Measurements from ENCODE around the gene PACRG. TPM values are rescaled to one million over a fixed set of nuclear protein-coding genes. Genes with fewer than 3 reads are reported as not detected.

PACRG gene
- total RNA-seq, 5 donors from 2014 or later (not counting 1 experiment from before 2014, with no cell fraction given), result 0.20 to 3.0 (median 1.2) TPM; not detected in 1

DNA sequence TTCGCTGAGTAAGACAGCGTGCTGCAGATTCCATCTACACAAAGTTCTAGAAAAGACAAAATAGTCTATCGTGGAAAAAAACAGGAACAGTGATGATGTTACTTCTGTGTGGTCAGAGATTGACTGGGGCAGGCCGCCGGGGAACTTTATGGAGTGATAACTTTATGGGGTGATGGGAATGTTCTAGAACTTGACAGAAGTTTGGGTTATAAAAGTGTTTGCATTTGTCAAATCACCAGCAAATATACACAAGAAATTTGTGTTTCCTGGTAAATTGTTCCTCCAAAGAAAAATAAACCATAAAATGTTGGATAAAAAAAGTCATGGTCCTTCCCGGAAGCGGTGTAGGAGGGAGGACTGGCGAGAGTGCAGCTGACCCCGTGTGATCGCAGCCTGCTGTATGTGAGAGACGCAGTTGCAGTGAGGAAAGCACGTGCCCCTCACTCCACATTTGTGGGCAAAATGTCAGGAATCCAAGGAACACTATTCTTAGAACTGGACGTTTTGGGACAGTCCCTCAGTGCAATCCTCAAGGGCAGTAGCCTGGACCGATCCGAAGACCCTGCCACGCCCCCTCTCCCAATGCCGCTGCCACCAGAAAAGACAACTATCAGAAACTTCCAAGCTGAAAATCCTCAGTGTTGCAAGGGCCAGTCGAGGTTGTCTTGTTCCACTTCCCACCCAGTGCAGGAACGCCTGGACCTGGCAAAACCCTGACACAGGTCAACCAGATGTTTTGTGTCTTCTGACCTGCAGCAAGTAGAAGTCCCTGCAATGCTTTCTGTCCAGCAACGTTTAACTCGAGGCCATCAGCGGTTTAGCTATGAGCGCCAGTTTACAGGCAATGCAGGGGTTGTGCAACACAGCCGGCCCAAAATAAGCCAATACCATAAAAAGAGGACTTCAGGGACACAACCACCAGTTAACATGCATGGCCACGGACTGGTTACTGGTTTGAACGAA is 606.2 kb downstream of the PACRG start:
- DNase-seq, result no peak
- Histone ChIP-seq H3K4me1 (ENCODE audit: control insufficient read depth in 1 of 2, extremely low read depth in 1 of 2, insufficient read depth in 2 of 2, low read length in 2 of 2) (no peaks in the 10 kb centered on the region), H3K4me3 (ENCODE audit: control insufficient read depth in 1 of 2, extremely low read depth in 1 of 2, low read length in 1 of 2) (no peak overlapping the region), H3K36me3 (ENCODE audit: control insufficient read depth in 2 of 2, extremely low read depth in 1 of 2, insufficient read depth in 1 of 2, low read length in 1 of 2) (no peaks in the 10 kb centered on the region), H3K9me3 (no peaks in the 10 kb centered on the region), H3K27me3 (replicated peaks in 1 of 2; ENCODE audit: control insufficient read depth in 2 of 2, extremely low read depth in 1 of 2, insufficient read depth in 2 of 2, low read length in 1 of 2) (peaks cover 0 to 47% of the 10 kb centered on the region in 2 experiments), H3K27ac (ENCODE audit: low read length) (no peak overlapping the region)
- ChIA-PET POLR2A (no interaction called here), CTCF (no interaction called here)
- H3K36me3 Mint-ChIP-seq, result no peaks in the 10 kb centered on the region
- WGBS (ENCODE audit: insufficient coverage), result 88% methylated on average over 19 of the region's 26 CpGs
- ATAC-seq (replicated peaks in 1 of 4), result no peak
- H3K9me3 Mint-ChIP-seq, result no peaks in the 10 kb centered on the region
- H3K27ac Mint-ChIP-seq, result no peak overlapping the region
- H3K4me3 Mint-ChIP-seq, result no peak overlapping the region
- H3K27me3 Mint-ChIP-seq, result peaks cover 24 to 32% of the 10 kb centered on the region in 2 donors
- peaks cover 0 to 5% (median 2%) of the 10 kb centered on the region in 3 donors for H3K4me1 Mint-ChIP-seq

DNA sequence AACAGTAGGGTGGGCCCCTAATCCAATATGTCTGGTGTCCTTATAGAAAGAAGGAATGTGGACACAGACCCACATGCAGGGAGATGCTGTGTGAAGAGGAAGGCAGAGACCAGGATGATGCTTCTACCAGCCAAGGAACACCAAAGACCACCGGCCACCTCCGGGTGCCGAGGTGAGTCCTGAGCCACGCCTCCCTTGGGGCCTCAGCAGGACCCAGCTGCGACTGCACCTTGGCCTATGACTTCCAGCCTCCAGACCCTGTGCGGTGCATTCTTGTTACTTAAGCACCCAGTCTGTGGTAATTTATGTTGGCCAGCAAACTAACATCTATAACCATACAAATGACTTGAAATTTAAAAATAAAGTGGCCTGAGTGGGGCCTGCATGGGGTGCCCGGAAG is 607.3 kb downstream of the PACRG start:
- H3K27me3 ChIP-seq (replicated peaks in 1 of 2; ENCODE audit: control insufficient read depth in 2 of 2, extremely low read depth in 1 of 2, insufficient read depth in 2 of 2, low read length in 1 of 2), result peaks cover 0 to 47% of the 10 kb centered on the region in 2 experiments
- ChIA-PET POLR2A (no interaction called here), CTCF (no interaction called here)
- H3K9me3 ChIP-seq, result no peaks in the 10 kb centered on the region
- Mint-ChIP-seq H3K4me1 (peaks cover 0 to 5% (median 2%) of the 10 kb centered on the region in 3 donors), H3K9me3 (no peaks in the 10 kb centered on the region), H3K36me3 (no peaks in the 10 kb centered on the region), H3K27ac (no peak overlapping the region), H3K4me3 (no peak overlapping the region), H3K27me3 (peaks cover 24 to 32% of the 10 kb centered on the region in 2 donors)
- H3K4me3 ChIP-seq (ENCODE audit: control insufficient read depth in 1 of 2, extremely low read depth in 1 of 2, low read length in 1 of 2), result no peak overlapping the region
- 89% methylated on average over 5 of the region's 7 CpGs for WGBS (ENCODE audit: insufficient coverage)
- DNase-seq (no peak), ATAC-seq (replicated peaks in 1 of 4) (no peak)
- no peak overlapping the region for H3K27ac ChIP-seq (ENCODE audit: low read length)
- no peaks in the 10 kb centered on the region for H3K36me3 ChIP-seq (ENCODE audit: control insufficient read depth in 2 of 2, extremely low read depth in 1 of 2, insufficient read depth in 1 of 2, low read length in 1 of 2)
- no peaks in the 10 kb centered on the region for H3K4me1 ChIP-seq (ENCODE audit: control insufficient read depth in 1 of 2, extremely low read depth in 1 of 2, insufficient read depth in 2 of 2, low read length in 2 of 2)

DNA sequence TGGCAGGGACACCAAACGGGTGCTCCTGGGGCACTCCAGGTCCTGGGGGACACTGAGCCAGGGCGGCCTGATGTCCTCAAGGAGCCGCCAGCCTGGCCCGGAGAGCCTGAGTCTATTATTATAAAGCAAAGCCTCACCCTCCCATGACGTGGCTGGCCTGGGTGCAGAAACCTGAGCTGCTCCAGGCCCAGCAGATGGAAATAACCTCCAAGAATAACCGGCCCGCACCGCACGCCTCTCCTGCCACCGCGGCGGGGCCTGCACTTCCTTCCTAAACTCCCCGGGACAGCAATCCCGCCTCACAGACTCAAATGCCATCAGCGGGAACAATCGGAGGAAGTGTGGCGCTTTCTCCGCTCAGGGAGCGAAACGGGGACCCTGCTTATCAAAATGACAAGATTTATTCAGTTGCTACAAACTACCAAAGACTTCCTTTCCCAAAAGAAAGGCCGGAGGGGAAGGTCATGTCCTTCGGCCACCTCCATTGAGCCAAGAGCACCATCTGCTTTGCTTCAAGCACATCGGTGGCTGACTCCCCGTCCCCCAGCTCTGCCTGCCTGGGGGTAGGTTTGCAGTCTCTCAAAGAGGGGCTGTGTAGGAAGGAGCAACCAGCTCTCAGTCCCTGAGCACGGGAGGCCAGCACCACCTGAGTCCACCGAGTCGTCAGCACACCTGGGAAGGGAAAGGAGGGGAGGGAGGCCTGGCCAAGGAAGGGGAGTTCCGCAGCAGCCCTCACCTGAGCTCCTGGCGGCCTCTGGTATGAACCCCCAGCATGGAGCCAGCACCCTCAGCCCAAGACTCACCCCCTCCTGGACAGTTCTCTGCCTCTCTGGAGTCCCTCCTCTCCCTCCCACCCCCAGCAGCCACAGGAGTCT is 608.1 kb downstream of the PACRG start:
- H3K27me3 ChIP-seq (replicated peaks in 1 of 2; ENCODE audit: control insufficient read depth in 2 of 2, extremely low read depth in 1 of 2, insufficient read depth in 2 of 2, low read length in 1 of 2), result peaks cover 0 to 47% of the 10 kb centered on the region in 2 experiments
- no peaks in the 10 kb centered on the region for H3K36me3 ChIP-seq (ENCODE audit: control insufficient read depth in 2 of 2, extremely low read depth in 1 of 2, insufficient read depth in 1 of 2, low read length in 1 of 2)
- H3K4me3 Mint-ChIP-seq, result no peak overlapping the region

DNA sequence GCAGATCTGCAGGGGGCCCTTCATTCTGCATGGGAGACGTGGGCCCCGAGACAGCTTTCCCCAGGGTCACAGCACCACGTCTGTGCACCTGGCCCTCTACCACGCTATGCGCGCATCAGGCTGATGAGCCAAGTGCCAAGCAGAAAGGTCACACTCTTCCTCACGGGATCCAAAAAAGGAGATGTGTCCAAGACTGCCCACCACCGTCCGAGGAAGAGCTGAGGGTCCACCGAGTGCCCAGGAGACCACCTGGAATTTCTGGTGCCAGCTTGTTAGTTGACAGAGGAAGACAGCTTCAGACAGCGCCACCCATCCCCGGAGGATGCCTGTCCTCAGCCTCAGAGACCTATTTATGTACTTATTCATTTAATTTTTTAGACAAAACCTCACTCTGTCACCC is 609.2 kb downstream of the PACRG start:
- Histone ChIP-seq H3K4me1 (ENCODE audit: control insufficient read depth in 1 of 2, extremely low read depth in 1 of 2, insufficient read depth in 2 of 2, low read length in 2 of 2) (no peaks in the 10 kb centered on the region), H3K36me3 (ENCODE audit: control insufficient read depth in 2 of 2, extremely low read depth in 1 of 2, insufficient read depth in 1 of 2, low read length in 1 of 2) (no peaks in the 10 kb centered on the region), H3K27ac (ENCODE audit: low read length) (no peak overlapping the region), H3K27me3 (replicated peaks in 1 of 2; ENCODE audit: control insufficient read depth in 2 of 2, extremely low read depth in 1 of 2, insufficient read depth in 2 of 2, low read length in 1 of 2) (peaks cover 0 to 42% of the 10 kb centered on the region in 2 experiments), H3K4me3 (ENCODE audit: control insufficient read depth in 1 of 2, extremely low read depth in 1 of 2, low read length in 1 of 2) (no peak overlapping the region), H3K9me3 (no peaks in the 10 kb centered on the region)
- no peak overlapping the region for H3K4me3 Mint-ChIP-seq
- ChIA-PET POLR2A (no interaction called here), CTCF (no interaction called here)
- H3K36me3 Mint-ChIP-seq, result no peaks in the 10 kb centered on the region
- no peak overlapping the region for H3K27ac Mint-ChIP-seq
- no peak for DNase-seq
- no peak for ATAC-seq (replicated peaks in 1 of 4)
- H3K9me3 Mint-ChIP-seq, result no peaks in the 10 kb centered on the region
- H3K4me1 Mint-ChIP-seq, result peaks cover 0 to 5% (median 2%) of the 10 kb centered on the region in 3 donors
- H3K27me3 Mint-ChIP-seq, result peaks cover 24 to 32% of the 10 kb centered on the region in 2 donors
- 94% methylated on average over 12 of the region's 12 CpGs for WGBS (ENCODE audit: insufficient coverage)

More for the DNA sequence above, 608.1 kb downstream of the PACRG start:
- DNase-seq, result no peak
- no peak overlapping the region for H3K27ac ChIP-seq (ENCODE audit: low read length)
- no peak overlapping the region for H3K4me3 ChIP-seq (ENCODE audit: control insufficient read depth in 1 of 2, extremely low read depth in 1 of 2, low read length in 1 of 2)
- no peaks in the 10 kb centered on the region for H3K9me3 Mint-ChIP-seq
- no peak for ATAC-seq (replicated peaks in 1 of 4)
- no peak overlapping the region for H3K27ac Mint-ChIP-seq
- 28% methylated on average over 26 of the region's 29 CpGs for WGBS (ENCODE audit: insufficient coverage)
- ChIA-PET CTCF (no interaction called here), POLR2A (no interaction called here)
- H3K36me3 Mint-ChIP-seq, result no peaks in the 10 kb centered on the region
- H3K27me3 Mint-ChIP-seq, result peaks cover 24 to 32% of the 10 kb centered on the region in 2 donors
- H3K4me1 ChIP-seq (ENCODE audit: control insufficient read depth in 1 of 2, extremely low read depth in 1 of 2, insufficient read depth in 2 of 2, low read length in 2 of 2), result no peaks in the 10 kb centered on the region
- H3K9me3 ChIP-seq, result no peaks in the 10 kb centered on the region
- peaks cover 0 to 5% (median 2%) of the 10 kb centered on the region in 3 donors for H3K4me1 Mint-ChIP-seq

DNA sequence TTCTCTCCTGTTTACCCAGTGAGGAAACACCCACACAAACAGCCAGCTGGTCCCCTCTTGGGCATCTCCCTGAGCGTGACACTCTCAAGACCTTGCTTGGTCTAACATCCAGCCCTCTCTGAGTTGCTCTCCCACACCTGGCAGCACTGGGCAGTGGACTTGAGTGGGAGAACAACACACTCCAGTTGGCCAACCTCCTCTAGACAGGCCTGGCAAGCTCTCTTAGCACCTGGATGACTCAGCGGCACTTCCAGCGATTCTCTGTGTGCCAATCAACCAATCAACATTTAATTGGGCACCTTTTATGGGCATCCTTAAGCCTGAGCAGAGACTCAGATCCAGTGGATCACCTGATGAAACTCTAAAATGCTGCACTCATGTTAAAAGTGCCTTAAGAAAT is 610.2 kb downstream of the PACRG start:
- H3K27ac Mint-ChIP-seq, result no peak overlapping the region
- Histone ChIP-seq H3K27me3 (replicated peaks in 1 of 2; ENCODE audit: control insufficient read depth in 2 of 2, extremely low read depth in 1 of 2, insufficient read depth in 2 of 2, low read length in 1 of 2) (peaks cover 0 to 38% of the 10 kb centered on the region in 2 experiments), H3K27ac (ENCODE audit: low read length) (no peak overlapping the region), H3K4me3 (ENCODE audit: control insufficient read depth in 1 of 2, extremely low read depth in 1 of 2, low read length in 1 of 2) (no peak overlapping the region), H3K36me3 (ENCODE audit: control insufficient read depth in 2 of 2, extremely low read depth in 1 of 2, insufficient read depth in 1 of 2, low read length in 1 of 2) (no peaks in the 10 kb centered on the region), H3K4me1 (ENCODE audit: control insufficient read depth in 1 of 2, extremely low read depth in 1 of 2, insufficient read depth in 2 of 2, low read length in 2 of 2) (no peaks in the 10 kb centered on the region), H3K9me3 (no peaks in the 10 kb centered on the region)
- no peak for DNase-seq
- no peak for ATAC-seq (replicated peaks in 1 of 4)
- H3K4me1 Mint-ChIP-seq, result peaks cover 0 to 5% (median 2%) of the 10 kb centered on the region in 3 donors
- no peaks in the 10 kb centered on the region for H3K36me3 Mint-ChIP-seq
- no peak overlapping the region for H3K4me3 Mint-ChIP-seq
- CTCF ChIA-PET, result no interaction called here
- 64% methylated on average over 3 of the region's 3 CpGs for WGBS (ENCODE audit: insufficient coverage)
- H3K9me3 Mint-ChIP-seq, result no peaks in the 10 kb centered on the region
- POLR2A ChIA-PET, result no interaction called here
- H3K27me3 Mint-ChIP-seq, result peaks cover 24 to 32% of the 10 kb centered on the region in 2 donors

DNA sequence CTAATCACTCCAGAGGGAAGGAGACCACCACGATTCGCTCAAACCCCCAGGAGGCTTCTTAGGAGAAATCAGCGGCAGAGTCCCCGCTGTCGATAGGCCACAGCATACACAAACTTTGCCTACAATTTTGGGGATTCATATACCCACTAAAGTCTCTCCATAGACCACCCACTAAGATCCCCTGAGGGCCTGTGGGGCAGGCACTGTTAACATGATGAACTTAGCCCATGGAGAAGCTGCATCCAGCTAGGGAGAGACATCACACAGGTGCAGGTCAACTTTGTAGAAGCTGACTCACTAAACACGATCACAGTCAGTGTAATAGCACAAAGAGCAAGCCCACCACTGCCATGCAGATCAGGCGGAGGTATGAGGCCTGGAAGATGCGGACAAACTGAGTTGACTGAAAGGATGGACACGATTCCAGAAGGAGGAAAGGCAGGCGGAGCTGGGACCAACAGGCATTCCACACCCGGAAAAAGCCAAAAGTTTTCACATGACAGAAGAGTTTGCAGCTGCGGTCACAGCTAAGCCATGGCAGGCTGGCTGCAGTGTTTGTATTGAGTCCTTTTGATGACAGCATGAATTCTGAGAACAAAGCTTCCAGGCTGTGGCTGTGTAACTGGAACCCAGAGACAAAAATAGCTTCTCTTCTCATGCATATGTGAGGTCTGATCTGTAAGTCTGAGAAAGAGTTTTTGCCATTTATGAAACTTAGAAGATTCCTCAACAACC is 611.1 kb downstream of the PACRG start:
- 82% methylated on average over 9 of the region's 12 CpGs for WGBS (ENCODE audit: insufficient coverage)
- no peak overlapping the region for H3K4me3 ChIP-seq (ENCODE audit: control insufficient read depth in 1 of 2, extremely low read depth in 1 of 2, low read length in 1 of 2)
- peaks cover 0 to 40% of the 10 kb centered on the region in 2 experiments for H3K27me3 ChIP-seq (replicated peaks in 1 of 2; ENCODE audit: control insufficient read depth in 2 of 2, extremely low read depth in 1 of 2, insufficient read depth in 2 of 2, low read length in 1 of 2)
- peaks cover 19 to 25% of the 10 kb centered on the region in 2 donors for H3K27me3 Mint-ChIP-seq
- CTCF ChIA-PET, result no interaction called here
- no peak for ATAC-seq (replicated peaks in 1 of 4)
- no peaks in the 10 kb centered on the region for H3K36me3 Mint-ChIP-seq
- DNase-seq, result no peak
- H3K9me3 ChIP-seq, result no peaks in the 10 kb centered on the region
- H3K4me1 Mint-ChIP-seq, result peaks cover 0 to 5% (median 2%) of the 10 kb centered on the region in 3 donors
- H3K9me3 Mint-ChIP-seq, result no peaks in the 10 kb centered on the region
- H3K36me3 ChIP-seq (ENCODE audit: control insufficient read depth in 2 of 2, extremely low read depth in 1 of 2, insufficient read depth in 1 of 2, low read length in 1 of 2), result no peaks in the 10 kb centered on the region
- no peaks in the 10 kb centered on the region for H3K4me1 ChIP-seq (ENCODE audit: control insufficient read depth in 1 of 2, extremely low read depth in 1 of 2, insufficient read depth in 2 of 2, low read length in 2 of 2)
- POLR2A ChIA-PET, result no interaction called here
- no peak overlapping the region for H3K27ac Mint-ChIP-seq
- no peak overlapping the region for H3K4me3 Mint-ChIP-seq
- H3K27ac ChIP-seq (ENCODE audit: low read length), result no peak overlapping the region
